SK-N-SH treated with all-trans-retinoic acid at 6 μM for 48 hours (cell line): ENCODE data around the gene LRRC73.

ENCODE experiments used
- ATAC-seq: fragments of 200-7000 bp; cut with Tn5 transposase; 3 replicates; pipeline ENCODE4 v1.9.1; 2020; ENCODE audit warnings: mild to moderate bottlenecking, moderate library complexity
- ARNTL ChIP-seq: fragments of 450-650 bp; formaldehyde crosslinking; IDR thresholded peaks from 2 replicates; pipeline ENCODE4 v1.5.0; 2020; ENCODE audit warnings: low read depth, mild to moderate bottlenecking, moderate library complexity, borderline replicate concordance
- BACH2 ChIP-seq: fragments of 250-450 bp; sonication (Bioruptor Pico); IDR thresholded peaks from 2 replicates; pipeline ENCODE4 v1.9.0; 2021; ENCODE audit warnings: mild to moderate bottlenecking, borderline replicate concordance
- CSDC2 ChIP-seq: fragments of 250-450 bp; sonication (Bioruptor Pico); IDR thresholded peaks from 2 replicates; pipeline ENCODE4 v1.5.0; 2020; ENCODE audit warnings: mild to moderate bottlenecking, moderate library complexity
- CSRNP3 ChIP-seq: fragments of 250-450 bp; sonication (Bioruptor Pico); IDR thresholded peaks from 2 replicates; pipeline ENCODE4 v1.5.1; 2021; ENCODE audit warnings: mild to moderate bottlenecking, moderate library complexity
- ESRRG ChIP-seq: fragments of 250-450 bp; sonication (Bioruptor Pico); IDR thresholded peaks from 2 replicates; pipeline ENCODE4 v1.6.1; 2021; ENCODE audit warnings: mild to moderate bottlenecking
- ISL1 ChIP-seq: fragments of 250-450 bp; sonication (Bioruptor Pico); IDR thresholded peaks from 2 replicates; pipeline ENCODE4 v2.1.2; 2022; ENCODE audit warnings: mild to moderate bottlenecking, moderate library complexity
- OSR1 ChIP-seq: fragments of 250-450 bp; sonication (Bioruptor Pico); IDR thresholded peaks from 2 replicates; pipeline ENCODE4 v1.8.0; 2022; ENCODE audit warnings: moderate library complexity, mild to moderate bottlenecking, inconsistent platforms
- PATZ1 ChIP-seq: fragments of 250-450 bp; sonication (Bioruptor Pico); IDR thresholded peaks from 2 replicates; pipeline ENCODE4 v1.8.0; 2020; ENCODE audit warnings: mild to moderate bottlenecking, moderate library complexity, borderline replicate concordance
- PPARA ChIP-seq: fragments of 250-450 bp; sonication (Bioruptor Pico); IDR thresholded peaks from 2 replicates; pipeline ENCODE4 v1.5.0; 2020; ENCODE audit warnings: mild to moderate bottlenecking, borderline replicate concordance
- RARB ChIP-seq: fragments of 250-450 bp; sonication (Bioruptor Pico); IDR thresholded peaks from 2 replicates; pipeline ENCODE4 v1.8.0; 2021; ENCODE audit warnings: mild to moderate bottlenecking, moderate library complexity
- SNAI2 ChIP-seq: fragments of 250-450 bp; sonication (Bioruptor Pico); IDR thresholded peaks from 2 replicates; pipeline ENCODE4 v1.5.0; 2020; ENCODE audit warnings: mild to moderate bottlenecking, moderate library complexity
- TCF4 ChIP-seq: fragments of 250-450 bp; sonication (Bioruptor Pico); IDR thresholded peaks from 2 replicates; pipeline ENCODE4 v1.8.0; 2021; ENCODE audit warnings: mild to moderate bottlenecking, moderate library complexity, borderline replicate concordance
- TOX ChIP-seq: fragments of 250-450 bp; sonication (Bioruptor Pico); IDR thresholded peaks from 2 replicates; pipeline ENCODE4 v1.8.0; 2021; ENCODE audit warnings: mild to moderate bottlenecking, moderate library complexity, borderline replicate concordance
- ZC3H10 ChIP-seq: fragments of 250-450 bp; sonication (Bioruptor Pico); IDR thresholded peaks from 2 replicates; pipeline ENCODE4 v1.5.1; 2021; ENCODE audit warnings: mild to moderate bottlenecking, moderate library complexity
- ZFP3 ChIP-seq: fragments of 250-450 bp; sonication (Bioruptor Pico); IDR thresholded peaks from 2 replicates; pipeline ENCODE4 v1.5.0; 2020; ENCODE audit warnings: mild to moderate bottlenecking, moderate library complexity
- ZFP30 ChIP-seq: fragments of 450-650 bp; formaldehyde crosslinking; IDR thresholded peaks from 2 replicates; pipeline ENCODE4 v1.5.0; 2022; ENCODE audit warnings: mild to moderate bottlenecking, moderate library complexity
- ZNF70 ChIP-seq: fragments of 450-650 bp; formaldehyde crosslinking; IDR thresholded peaks from 2 replicates; pipeline ENCODE4 v1.5.0; 2020; ENCODE audit warnings: mild to moderate bottlenecking, moderate library complexity
- TF ChIP-seq, protein P1 (sequence below): fragments of 250-450 bp; sonication (Bioruptor Pico); IDR thresholded peaks from 2 replicates; pipeline ENCODE4 v1.8.0; 2021; ENCODE audit warnings: low read depth, mild to moderate bottlenecking, moderate library complexity, borderline replicate concordance
- TF ChIP-seq, protein P2 (sequence below): fragments of 250-450 bp; sonication (Bioruptor Pico); IDR thresholded peaks from 2 replicates; pipeline ENCODE4 v1.5.1; 2020; ENCODE audit warnings: low read depth, mild to moderate bottlenecking, moderate library complexity
- TF ChIP-seq, protein P3 (sequence below): fragments of 250-450 bp; sonication (Bioruptor Pico); IDR thresholded peaks from 2 replicates; pipeline ENCODE4 v1.5.0; 2020; ENCODE audit warnings: mild to moderate bottlenecking, moderate library complexity

LRRC73 gene

GRCh38 chr6:43544461-43544860 lies 34.3 kb upstream of the LRRC73 start:
- TF ChIP-seq, protein P1, sequence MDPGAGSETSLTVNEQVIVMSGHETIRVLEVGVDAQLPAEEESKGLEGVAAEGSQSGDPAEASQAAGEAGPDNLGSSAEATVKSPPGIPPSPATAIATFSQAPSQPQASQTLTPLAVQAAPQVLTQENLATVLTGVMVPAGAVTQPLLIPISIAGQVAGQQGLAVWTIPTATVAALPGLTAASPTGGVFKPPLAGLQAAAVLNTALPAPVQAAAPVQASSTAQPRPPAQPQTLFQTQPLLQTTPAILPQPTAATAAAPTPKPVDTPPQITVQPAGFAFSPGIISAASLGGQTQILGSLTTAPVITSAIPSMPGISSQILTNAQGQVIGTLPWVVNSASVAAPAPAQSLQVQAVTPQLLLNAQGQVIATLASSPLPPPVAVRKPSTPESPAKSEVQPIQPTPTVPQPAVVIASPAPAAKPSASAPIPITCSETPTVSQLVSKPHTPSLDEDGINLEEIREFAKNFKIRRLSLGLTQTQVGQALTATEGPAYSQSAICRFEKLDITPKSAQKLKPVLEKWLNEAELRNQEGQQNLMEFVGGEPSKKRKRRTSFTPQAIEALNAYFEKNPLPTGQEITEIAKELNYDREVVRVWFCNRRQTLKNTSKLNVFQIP (CRISPR knock-in tag), result no peak
- TF ChIP-seq ZNF70 (CRISPR knock-in tag) (no peak), OSR1 (CRISPR knock-in tag) (no peak), RARB (CRISPR knock-in tag) (no peak), PPARA (CRISPR knock-in tag) (no peak), ZFP30 (CRISPR knock-in tag) (no peak), CSRNP3 (no peak), ZFP3 (CRISPR knock-in tag) (no peak), TCF4 (no peak), ZC3H10 (CRISPR knock-in tag) (no peak), TOX (CRISPR knock-in tag) (no peak), PATZ1 (no peak)
- TF ChIP-seq, protein P2, sequence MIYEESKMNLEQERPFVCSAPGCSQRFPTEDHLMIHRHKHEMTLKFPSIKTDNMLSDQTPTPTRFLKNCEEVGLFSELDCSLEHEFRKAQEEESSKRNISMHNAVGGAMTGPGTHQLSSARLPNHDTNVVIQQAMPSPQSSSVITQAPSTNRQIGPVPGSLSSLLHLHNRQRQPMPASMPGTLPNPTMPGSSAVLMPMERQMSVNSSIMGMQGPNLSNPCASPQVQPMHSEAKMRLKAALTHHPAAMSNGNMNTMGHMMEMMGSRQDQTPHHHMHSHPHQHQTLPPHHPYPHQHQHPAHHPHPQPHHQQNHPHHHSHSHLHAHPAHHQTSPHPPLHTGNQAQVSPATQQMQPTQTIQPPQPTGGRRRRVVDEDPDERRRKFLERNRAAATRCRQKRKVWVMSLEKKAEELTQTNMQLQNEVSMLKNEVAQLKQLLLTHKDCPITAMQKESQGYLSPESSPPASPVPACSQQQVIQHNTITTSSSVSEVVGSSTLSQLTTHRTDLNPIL (CRISPR knock-in tag), result no peak
- no peak for ATAC-seq

DNA sequence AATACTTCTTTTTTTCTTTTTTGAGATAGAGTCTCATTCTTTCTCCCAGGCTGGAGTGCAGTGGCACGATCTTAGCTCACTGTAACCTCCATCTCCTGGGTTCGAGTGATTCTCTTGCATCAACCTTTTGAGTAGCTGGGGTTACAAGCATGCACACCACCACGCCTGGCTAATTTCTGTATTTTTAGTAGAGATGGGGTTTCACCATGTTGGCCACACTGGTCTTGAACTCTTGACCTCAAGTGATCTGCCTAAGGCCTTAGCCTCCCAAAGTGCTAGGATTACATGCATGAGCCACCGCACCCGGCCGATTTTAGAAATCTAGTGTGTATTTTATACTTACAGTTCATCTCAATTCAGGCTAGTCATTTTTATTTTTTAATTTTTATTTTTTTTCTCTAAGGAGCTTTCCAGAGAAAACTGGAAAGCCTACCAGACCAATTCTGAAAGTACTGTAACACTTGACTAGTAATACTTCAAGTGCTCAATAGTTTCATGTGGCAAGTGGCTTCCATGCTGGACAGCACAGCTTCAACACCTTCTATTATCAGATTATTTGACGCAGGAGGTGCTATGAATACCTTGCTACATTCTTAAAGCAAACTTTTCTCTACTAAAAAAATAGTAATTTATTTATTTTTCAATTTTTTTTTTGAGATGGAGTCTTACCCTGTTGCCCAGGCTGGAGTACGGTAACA lies 31.8 kb upstream of the LRRC73 start:
- no peak for TF ChIP-seq ARNTL
- TF ChIP-seq OSR1 (CRISPR knock-in tag), result no peak
- no peak for TF ChIP-seq ZFP3 (CRISPR knock-in tag)
- no peak for TF ChIP-seq ZC3H10 (CRISPR knock-in tag)
- TF ChIP-seq BACH2 (CRISPR knock-in tag), result no peak
- no peak for TF ChIP-seq TOX (CRISPR knock-in tag)
- TF ChIP-seq CSDC2 (CRISPR knock-in tag), result no peak
- TF ChIP-seq, protein P2 (CRISPR knock-in tag), result no peak
- TF ChIP-seq PPARA (CRISPR knock-in tag), result no peak
- TF ChIP-seq, protein P3, sequence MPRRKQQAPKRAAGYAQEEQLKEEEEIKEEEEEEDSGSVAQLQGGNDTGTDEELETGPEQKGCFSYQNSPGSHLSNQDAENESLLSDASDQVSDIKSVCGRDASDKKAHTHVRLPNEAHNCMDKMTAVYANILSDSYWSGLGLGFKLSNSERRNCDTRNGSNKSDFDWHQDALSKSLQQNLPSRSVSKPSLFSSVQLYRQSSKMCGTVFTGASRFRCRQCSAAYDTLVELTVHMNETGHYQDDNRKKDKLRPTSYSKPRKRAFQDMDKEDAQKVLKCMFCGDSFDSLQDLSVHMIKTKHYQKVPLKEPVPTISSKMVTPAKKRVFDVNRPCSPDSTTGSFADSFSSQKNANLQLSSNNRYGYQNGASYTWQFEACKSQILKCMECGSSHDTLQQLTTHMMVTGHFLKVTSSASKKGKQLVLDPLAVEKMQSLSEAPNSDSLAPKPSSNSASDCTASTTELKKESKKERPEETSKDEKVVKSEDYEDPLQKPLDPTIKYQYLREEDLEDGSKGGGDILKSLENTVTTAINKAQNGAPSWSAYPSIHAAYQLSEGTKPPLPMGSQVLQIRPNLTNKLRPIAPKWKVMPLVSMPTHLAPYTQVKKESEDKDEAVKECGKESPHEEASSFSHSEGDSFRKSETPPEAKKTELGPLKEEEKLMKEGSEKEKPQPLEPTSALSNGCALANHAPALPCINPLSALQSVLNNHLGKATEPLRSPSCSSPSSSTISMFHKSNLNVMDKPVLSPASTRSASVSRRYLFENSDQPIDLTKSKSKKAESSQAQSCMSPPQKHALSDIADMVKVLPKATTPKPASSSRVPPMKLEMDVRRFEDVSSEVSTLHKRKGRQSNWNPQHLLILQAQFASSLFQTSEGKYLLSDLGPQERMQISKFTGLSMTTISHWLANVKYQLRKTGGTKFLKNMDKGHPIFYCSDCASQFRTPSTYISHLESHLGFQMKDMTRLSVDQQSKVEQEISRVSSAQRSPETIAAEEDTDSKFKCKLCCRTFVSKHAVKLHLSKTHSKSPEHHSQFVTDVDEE (CRISPR knock-in tag), result no peak
- no peak for TF ChIP-seq CSRNP3
- TF ChIP-seq, protein P1 (CRISPR knock-in tag), result no peak
- TF ChIP-seq ISL1 (CRISPR knock-in tag), result no peak
- TF ChIP-seq SNAI2, result no peak
- no peak for TF ChIP-seq ESRRG
- no peak for TF ChIP-seq TCF4
- no peak for ATAC-seq
